NCI-H526 (cell line): Measurements from ENCODE around the gene TUBB2B.
"Not testable (repeated sequence)": the region's sequence is repeated elsewhere in the genome, so short reads cannot be mapped to it uniquely, and the experiment has no call there.

Experiments used
- DNase-seq, 2 experiments: peaks; one replicate each; lab custom pipeline; 2025; lab: John Stamatoyannopoulos, UW

The TUBB2B gene

GRCh38 chr6:3209114-3210023 is 18.1 kb downstream of the TUBB2B start:
- DNase-seq: peak; percentile 79

- DNase-seq: no peak
Measured at GRCh38 chr6:3208775-3209113, 18.7 kb downstream of the TUBB2B start.

GRCh38 chr6:3208098-3208774 is 19.2 kb downstream of the TUBB2B start:
- no peak for DNase-seq

DNA sequence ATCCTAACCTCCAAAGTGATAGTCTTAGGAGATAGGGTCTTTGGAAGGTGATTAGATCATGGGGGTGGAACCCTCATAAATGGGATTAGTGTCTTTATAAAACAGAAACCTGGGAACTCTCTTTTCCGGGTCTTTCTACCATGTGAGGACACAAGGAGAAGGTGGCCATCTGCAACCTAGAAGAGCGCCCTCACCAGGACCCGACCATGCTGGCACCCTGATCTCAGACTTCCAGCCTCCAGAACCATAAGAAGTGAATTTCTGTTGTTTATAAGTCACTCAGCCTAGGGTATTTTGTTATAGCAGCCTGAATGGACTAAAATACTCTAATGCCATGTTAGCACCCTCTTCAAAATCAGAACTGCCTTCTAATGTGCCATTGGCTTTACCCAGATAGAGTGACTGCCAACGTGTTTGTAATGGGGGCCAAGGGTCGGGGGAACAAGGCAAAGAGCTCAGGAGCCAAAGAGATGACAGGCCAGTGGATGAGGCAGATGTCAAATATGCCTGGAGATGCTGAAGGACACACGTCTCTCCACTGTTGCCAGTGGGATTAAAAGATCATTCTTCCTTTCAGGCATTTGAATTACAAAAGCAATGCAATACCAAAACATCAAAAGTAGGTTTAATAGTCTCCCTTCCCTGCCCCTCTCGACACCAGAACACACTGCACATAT is 21.0 kb downstream of the TUBB2B start:
- DNase-seq: no peak

GRCh38 chr6:3205913-3206312 is 21.5 kb downstream of the TUBB2B start:
- no peak for DNase-seq

DNA sequence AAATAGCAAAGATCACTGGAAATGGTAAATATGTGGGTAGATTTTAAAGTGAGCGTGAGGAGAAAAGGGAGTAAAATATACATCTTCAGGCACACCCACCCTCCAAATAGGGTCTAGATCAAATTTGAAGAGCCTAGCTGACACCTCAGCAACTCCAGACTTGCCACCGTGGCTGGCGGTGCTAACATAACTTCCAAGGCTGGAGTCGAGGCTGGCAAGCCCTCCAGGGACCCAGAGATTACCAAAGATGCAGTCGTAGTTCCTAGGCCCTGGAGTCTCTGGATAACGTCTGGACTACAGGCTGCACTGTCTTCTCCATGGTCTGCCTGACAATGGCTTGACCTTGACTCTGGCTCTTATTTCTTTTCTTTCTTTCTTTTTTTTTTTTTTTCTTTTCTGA is 22.5 kb downstream of the TUBB2B start:
- no peak for DNase-seq

DNA sequence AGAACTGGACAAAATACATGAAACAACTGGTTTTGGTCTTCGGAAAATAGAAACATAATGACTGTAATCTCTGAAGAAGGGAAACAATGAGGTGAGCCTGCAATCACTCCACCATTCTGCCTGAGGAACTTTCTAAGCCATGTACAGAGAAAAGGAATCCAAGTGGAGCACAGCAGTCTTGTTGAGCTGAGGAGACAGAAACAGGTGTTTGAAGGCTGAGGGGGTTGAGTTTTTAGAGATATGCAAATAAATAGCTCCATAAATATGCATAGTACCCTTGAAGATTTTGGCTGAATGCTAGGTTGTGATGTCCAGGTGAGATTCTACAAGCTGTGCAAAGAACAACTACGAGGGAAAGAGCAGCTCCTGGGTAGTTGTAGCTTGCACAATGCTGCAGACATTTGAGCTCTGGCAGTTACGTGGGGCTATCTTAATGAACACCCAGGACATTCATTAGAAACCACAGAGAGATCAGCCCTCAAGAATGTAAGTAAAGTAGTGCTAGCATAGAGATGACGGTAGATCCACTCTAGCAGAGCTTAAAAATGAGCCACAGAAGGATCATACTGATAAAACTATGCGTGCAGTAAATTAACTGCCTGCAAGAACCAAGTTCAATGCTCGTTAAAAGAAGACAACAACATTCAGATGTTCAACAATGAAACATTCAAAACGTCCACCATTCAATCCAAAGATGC is 24.3 kb downstream of the TUBB2B start:
- DNase-seq: peak; percentile 12 to 22

DNA sequence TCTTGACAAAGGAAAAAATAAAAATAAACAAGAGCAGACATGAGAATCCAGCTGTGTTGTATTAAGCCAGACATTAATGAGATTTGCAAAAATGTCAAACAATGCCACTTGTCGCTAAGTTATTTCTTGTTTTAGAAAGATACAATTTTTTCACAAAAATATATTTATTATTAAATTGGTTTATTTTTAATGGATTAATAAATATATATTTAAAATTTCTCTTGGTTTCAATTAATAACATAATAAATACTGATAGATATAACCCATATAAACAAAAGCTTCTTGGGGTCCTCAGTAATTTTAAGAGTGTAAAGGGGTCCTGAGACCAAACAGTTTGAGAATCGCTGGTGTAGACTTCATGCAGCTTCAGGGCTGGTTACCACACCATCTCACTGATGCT is 26.1 kb downstream of the TUBB2B start:
- no peak for DNase-seq

- no peak for DNase-seq
Measured at GRCh38 chr6:3200682-3201081, 26.8 kb downstream of the TUBB2B start.

DNA sequence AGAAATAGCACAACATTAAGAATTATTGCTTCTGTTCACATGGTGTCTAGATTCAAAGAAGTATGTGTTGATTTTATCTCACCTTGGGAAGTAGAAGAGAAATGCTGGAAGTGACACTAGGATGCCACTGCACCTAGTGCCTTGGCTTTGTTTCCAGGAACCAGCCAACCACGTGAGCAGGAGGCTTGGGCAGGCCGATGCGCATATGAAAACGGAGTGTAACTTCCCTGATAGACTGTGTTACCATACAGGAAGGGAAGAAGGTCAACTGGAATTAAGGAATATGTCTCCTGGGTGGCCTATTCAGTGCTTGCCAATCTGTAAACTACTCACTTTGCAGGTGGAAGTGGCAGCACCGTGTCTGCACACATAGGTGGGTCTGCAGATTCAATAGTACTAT is 28.1 kb downstream of the TUBB2B start:
- DNase-seq: no peak

DNA sequence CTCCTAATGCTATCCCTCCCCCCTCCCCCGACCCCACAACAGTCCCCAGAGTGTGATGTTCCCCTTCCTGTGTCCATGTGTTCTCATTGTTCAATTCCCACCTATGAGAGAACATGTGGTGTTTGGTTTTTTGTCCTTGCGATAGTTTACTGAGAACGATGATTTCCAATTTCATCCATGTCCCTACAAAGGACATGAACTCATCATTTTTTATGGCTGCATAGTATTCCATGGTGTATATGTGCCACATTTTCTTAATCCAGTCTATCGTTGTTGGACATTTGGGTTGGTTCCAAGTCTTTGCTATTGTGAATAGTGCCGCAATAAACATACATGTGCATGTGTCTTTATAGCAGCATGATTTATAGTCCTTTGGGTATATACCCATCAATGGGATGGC is 29.7 kb downstream of the TUBB2B start:
- not testable (repeated sequence) for DNase-seq

GRCh38 chr6:3196770-3197169 is 30.7 kb downstream of the TUBB2B start:
- no peak for DNase-seq

- DNase-seq: peak in 1 of 2 experiments; percentile 20
Measured at GRCh38 chr6:3195695-3196497, 31.6 kb downstream of the TUBB2B start.

- no peak for DNase-seq
Measured at GRCh38 chr6:3195420-3195694, 32.1 kb downstream of the TUBB2B start.

- peak in 1 of 2 experiments; percentile 33 for DNase-seq
Measured at GRCh38 chr6:3194535-3195419, 32.7 kb downstream of the TUBB2B start.

GRCh38 chr6:3193102-3193849 is 34.2 kb downstream of the TUBB2B start:
- peak in 1 of 2 experiments; percentile 16 for DNase-seq

- DNase-seq: no peak
Measured at GRCh38 chr6:3190779-3191178, 36.7 kb downstream of the TUBB2B start.

DNA sequence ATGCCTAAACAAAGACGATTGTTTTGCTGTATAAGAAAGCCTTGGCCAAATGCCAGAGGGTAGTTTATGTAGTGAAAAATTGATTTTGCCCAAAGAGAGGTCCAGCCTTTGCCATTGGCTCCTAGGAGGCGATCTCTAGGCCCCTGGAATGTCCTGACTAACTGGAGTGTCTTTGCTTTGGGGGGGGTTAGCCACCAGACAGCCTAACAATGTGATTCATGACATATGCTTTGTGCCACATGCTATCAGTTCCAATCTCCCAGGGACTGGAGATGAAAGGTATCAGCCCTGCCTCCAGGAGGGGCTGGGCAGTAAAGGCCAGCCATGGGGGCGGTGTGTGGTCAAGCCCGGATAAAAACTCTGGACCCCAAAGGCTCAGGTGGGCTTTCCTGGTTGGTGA is 37.4 kb downstream of the TUBB2B start:
- DNase-seq: no peak

DNA sequence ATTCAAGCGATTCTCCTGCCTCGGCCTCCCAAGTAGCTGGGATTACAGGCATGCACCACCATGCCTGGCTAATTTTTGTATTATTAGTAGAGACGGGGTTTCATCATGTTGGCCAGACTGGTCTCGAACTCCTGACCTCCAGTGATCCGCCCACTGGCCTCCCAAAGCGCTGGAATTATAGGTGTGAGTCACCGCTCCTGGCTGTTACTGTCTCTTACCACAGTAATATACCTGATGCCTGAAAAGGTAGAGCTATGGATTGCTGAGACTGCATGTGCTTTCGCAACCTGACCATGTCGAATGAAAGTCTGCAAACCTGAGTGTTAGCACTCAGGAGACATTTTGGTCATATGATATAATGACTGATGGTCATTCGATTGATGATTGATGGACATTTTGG is 38.3 kb downstream of the TUBB2B start:
- not testable (repeated sequence) for DNase-seq

DNA sequence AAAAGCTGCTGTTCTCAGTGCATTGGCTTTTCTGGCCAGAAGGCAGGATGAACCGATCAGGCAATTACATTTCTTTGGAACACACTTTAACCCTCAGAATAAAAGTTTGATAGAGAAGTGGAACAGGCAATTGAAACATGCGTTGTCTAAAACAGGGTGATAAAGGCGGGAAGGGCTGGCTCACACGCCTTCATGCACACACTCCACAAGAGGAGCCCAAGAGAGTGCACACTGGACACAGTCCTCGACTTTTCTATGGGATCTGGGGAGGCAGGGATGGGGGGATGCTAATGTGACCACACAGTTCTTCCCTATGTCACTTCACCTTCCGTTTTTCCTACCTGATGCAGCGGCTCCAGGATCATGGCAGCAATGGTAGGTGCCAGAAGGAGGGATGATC is 39.2 kb downstream of the TUBB2B start:
- no peak for DNase-seq
